Measurements from ENCODE around the gene PADI4. TPM values are rescaled to one million over a fixed set of nuclear protein-coding genes. Genes with fewer than 3 reads are reported as not detected.

The PADI4 gene
- total and polyA plus RNA-seq, 2 of the 4 experiments (the other 2 are of a cell fraction), result not detected

DNA sequence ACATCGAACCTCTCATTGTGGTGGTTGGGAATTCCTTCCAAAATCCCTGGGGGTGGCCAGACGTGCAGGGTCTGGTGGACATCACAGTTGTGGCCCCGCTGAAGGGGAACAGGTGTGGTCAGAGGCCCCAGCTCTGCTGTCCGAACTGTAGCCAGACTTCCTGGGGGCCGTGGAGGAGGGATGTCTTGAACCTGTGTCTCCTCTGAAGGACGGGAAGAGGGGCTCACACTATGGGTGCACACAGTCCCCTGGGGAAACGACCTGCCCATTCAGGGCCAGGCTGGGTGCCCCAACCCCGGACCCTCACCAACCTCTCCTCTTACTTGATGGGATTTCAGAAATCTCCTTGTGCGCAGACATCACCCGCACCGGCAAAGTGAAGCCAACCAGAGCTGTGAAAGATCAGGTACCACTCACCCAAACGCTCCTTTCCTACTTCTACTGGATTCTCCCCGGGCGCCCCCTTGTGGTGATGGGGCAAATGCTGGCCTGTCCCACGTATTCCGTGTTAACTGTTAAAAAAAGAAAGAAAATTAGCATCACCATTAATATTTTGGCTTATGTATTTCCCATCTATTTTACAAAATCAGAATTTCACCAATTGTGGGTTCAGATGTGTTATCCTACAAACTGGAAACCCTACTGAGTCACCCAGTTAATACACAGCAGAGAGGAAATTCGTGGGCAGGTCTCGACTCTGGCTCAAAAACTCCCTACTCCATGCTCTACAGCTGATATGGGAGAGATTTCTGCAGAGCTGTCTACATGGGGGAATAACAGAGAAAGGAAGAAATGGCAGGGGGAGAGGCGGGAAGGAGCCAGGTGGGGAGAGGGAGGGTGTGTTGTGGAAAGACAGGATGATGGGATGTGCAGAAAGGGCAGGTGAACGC lies 28.1 kb downstream of the PADI4 start (continued):
- no peak for TF ChIP-seq RFX5 (IDR thresholded peaks at IDR 0.05; ENCODE audit: low read depth, low read length)
- no peak for TF ChIP-seq FOS (IDR thresholded peaks at IDR 0.05; ENCODE audit: low read depth, low read length)

DNA sequence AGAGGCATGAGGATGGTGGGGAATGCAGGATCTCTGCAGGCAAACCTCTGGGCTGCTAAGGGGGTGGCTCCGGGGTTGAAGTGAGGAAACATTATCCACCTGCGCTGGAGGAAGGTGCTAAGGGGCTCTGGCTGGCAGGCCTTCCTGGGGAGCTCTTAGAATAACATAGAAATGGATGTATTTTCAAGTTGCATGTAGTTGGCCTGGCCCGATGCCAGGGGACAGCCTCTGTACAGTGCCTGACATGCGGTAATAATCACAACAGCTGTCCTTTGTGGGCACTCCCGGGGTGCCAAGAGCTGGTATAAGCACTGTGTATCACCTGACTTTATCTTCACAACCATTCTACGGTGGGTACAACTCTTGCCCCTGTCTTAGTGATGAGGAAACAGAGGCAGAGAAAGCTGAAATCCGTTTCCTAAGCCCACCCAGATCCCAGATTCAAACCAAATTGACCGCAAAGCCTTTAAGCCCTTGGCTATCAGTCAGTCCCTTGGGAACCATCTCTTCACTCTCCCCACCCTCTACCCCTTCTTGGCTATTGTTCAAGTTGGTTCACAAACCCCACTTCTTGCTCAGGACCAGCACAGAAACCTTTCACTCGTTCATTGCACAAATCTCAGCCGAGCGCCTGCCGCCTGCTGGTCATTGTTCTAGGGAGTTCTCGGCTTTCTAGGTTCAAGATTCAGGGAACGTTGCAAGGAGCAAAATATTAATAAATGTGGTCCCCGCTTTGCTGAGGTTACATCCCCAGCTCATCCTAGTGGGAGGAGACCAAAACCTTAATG lies 30.9 kb downstream of the PADI4 start:
- no peak overlapping the region for H4K8ac ChIP-seq (ENCODE audit: low read depth in 2 of 2, low read length in 2 of 2)
- no peak overlapping the region for H4K5ac ChIP-seq (ENCODE audit: low read depth, low read length)
- H3K36me3 ChIP-seq (ENCODE audit: control insufficient read depth, insufficient read depth, low read length), result no peaks in the 10 kb centered on the region
- no peak overlapping the region for H3K4me2 ChIP-seq (ENCODE audit: low read depth, low read length)
- no peak overlapping the region for H2BK15ac ChIP-seq (ENCODE audit: low read depth, low read length)
- no peak overlapping the region for H2AK5ac ChIP-seq (ENCODE audit: low read depth, low read length)
- no peaks in the 10 kb centered on the region for H3K9me3 ChIP-seq (ENCODE audit: control insufficient read depth, insufficient read depth, low read length)
- no peak overlapping the region for H2BK20ac ChIP-seq (ENCODE audit: low read depth, low read length)
- no peak overlapping the region for H2BK120ac ChIP-seq (ENCODE audit: low read depth, low read length)
- no peak overlapping the region for H3K27ac ChIP-seq (ENCODE audit: insufficient read depth, low read length)
- no peak overlapping the region for H3K14ac ChIP-seq (replicated peaks; ENCODE audit: low read depth, low read length)
- H3K9ac ChIP-seq (ENCODE audit: low read depth, low read length), result no peak overlapping the region
- H3K9me1 ChIP-seq (ENCODE audit: insufficient read depth, low read length), result no peaks in the 10 kb centered on the region
- no peak overlapping the region for H3K23ac ChIP-seq (ENCODE audit: low read depth, low read length)
- H2AFZ ChIP-seq (replicated peaks; ENCODE audit: low read length, poor library complexity), result no peak overlapping the region
- H3K79me1 ChIP-seq (ENCODE audit: low read depth in 1 of 2, low read length in 2 of 2), result no peaks in the 10 kb centered on the region
- H2AK9ac ChIP-seq (replicated peaks; ENCODE audit: low read depth, low read length, poor library complexity), result no peak overlapping the region
- no peak overlapping the region for H4K91ac ChIP-seq (ENCODE audit: insufficient read depth, low read depth, low read length)
- no TSS peak for BruUV-seq (replicated peaks)
- CTCF ChIA-PET, result interaction anchor here (0.8 kb wide), 2 partner anchors 214 to 293 kb away, joined by 3 read pairs; no protein-coding TSS in a partner anchor
- dilution Hi-C loops (cut with HindIII; ENCODE audit: low sequenced_read_pairs, unreplicated experiment) (no loop called here), intact Hi-C loops (cut with micrococcal nuclease) (no loop called here), in situ Hi-C loops (cut with MboI; ENCODE audit: low sequenced_read_pairs) (loop anchor here (5.0 kb wide), 1 partner anchor 212 kb away; no protein-coding TSS in a partner anchor)
- ATAC-seq (ENCODE audit: low read depth) (no peak), DNase-seq (no peak)
- no peak overlapping the region for H3K4ac ChIP-seq (ENCODE audit: low read depth, low read length)
- H3K18ac ChIP-seq (ENCODE audit: low read depth, low read length), result no peak overlapping the region
- TF ChIP-seq POLR2A (IDR thresholded peaks at IDR 0.05; ENCODE audit: low read depth, low read length) (no peak), MAZ (IDR thresholded peaks at IDR 0.05; ENCODE audit: borderline replicate concordance, low read depth, low read length) (no peak), NFE2L2 (IDR thresholded peaks at IDR 0.05; ENCODE audit: low read depth, low read length) (no peak), MXI1 (IDR thresholded peaks at IDR 0.05; ENCODE audit: borderline replicate concordance, low read depth, low read length) (no peak), RAD21 (IDR thresholded peaks at IDR 0.05; ENCODE audit: low read length) (no peak), CEBPB (IDR thresholded peaks at IDR 0.05; ENCODE audit: low read depth, low read length) (no peak)
- TF ChIP-seq, protein P1, sequence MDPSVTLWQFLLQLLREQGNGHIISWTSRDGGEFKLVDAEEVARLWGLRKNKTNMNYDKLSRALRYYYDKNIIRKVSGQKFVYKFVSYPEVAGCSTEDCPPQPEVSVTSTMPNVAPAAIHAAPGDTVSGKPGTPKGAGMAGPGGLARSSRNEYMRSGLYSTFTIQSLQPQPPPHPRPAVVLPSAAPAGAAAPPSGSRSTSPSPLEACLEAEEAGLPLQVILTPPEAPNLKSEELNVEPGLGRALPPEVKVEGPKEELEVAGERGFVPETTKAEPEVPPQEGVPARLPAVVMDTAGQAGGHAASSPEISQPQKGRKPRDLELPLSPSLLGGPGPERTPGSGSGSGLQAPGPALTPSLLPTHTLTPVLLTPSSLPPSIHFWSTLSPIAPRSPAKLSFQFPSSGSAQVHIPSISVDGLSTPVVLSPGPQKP (IDR thresholded peaks at IDR 0.05; ENCODE audit: borderline replicate concordance, low read depth, low read length), result no peak
- TF ChIP-seq, protein P2, sequence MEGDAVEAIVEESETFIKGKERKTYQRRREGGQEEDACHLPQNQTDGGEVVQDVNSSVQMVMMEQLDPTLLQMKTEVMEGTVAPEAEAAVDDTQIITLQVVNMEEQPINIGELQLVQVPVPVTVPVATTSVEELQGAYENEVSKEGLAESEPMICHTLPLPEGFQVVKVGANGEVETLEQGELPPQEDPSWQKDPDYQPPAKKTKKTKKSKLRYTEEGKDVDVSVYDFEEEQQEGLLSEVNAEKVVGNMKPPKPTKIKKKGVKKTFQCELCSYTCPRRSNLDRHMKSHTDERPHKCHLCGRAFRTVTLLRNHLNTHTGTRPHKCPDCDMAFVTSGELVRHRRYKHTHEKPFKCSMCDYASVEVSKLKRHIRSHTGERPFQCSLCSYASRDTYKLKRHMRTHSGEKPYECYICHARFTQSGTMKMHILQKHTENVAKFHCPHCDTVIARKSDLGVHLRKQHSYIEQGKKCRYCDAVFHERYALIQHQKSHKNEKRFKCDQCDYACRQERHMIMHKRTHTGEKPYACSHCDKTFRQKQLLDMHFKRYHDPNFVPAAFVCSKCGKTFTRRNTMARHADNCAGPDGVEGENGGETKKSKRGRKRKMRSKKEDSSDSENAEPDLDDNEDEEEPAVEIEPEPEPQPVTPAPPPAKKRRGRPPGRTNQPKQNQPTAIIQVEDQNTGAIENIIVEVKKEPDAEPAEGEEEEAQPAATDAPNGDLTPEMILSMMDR (conservative IDR thresholded peaks at IDR 0.05; ENCODE audit: low read depth, low read length), result no peak
- no peaks in the 10 kb centered on the region for H4K20me1 ChIP-seq (ENCODE audit: insufficient read depth, low read length)
- H3K4me3 ChIP-seq (ENCODE audit: insufficient read depth, low read depth, low read length), result no peak overlapping the region
- no peak overlapping the region for H3K56ac ChIP-seq (ENCODE audit: extremely low read depth, insufficient read depth, low read length)
- H2BK5ac ChIP-seq (ENCODE audit: low read depth, low read length, poor library complexity, severe bottlenecking), result no peak overlapping the region
- POLR2A ChIA-PET (ENCODE audit: unreplicated experiment), result no interaction called here
- peaks cover 13% of the 10 kb centered on the region for H3K27me3 ChIP-seq (ENCODE audit: control insufficient read depth, insufficient read depth, low read length)
- H3K4me1 ChIP-seq (ENCODE audit: control insufficient read depth, insufficient read depth, low read length), result no peaks in the 10 kb centered on the region
- 48% methylated on average over 5 of the region's 15 CpGs; no CpG with 5 or more reads in 1 of the 2 experiments for WGBS, 2 experiments (ENCODE audit: extremely low coverage in 2 of 2, insufficient read length in 1 of 2)

All from IMR-90 (cell line).